Posterior cingulate gyrus (tissue), 11 donors: Measurements from ENCODE around the gene EPB41.
A peak's percentile ranks its signal among the peaks of the same experiment; 100 is the strongest.
"Not testable (repeated sequence)": the region's sequence is repeated elsewhere in the genome, so short reads cannot be mapped to it uniquely, and the experiment has no call there.

ENCODE experiments used
- DNase-seq, 10 donors: peaks; one replicate each; pipeline versions ENCODE4 v3.0.0 to v3.0.0-alpha.2; 2020 to 2021; ENCODE audit warnings: mixed read lengths in 3 of 10
- intact Hi-C: fragments of 100-400 bp; cut with DNase I; formaldehyde crosslinking; loops from one replicate; pipeline ENCODE4 v1.15.1; 2023

Gene EPB41

DNA sequence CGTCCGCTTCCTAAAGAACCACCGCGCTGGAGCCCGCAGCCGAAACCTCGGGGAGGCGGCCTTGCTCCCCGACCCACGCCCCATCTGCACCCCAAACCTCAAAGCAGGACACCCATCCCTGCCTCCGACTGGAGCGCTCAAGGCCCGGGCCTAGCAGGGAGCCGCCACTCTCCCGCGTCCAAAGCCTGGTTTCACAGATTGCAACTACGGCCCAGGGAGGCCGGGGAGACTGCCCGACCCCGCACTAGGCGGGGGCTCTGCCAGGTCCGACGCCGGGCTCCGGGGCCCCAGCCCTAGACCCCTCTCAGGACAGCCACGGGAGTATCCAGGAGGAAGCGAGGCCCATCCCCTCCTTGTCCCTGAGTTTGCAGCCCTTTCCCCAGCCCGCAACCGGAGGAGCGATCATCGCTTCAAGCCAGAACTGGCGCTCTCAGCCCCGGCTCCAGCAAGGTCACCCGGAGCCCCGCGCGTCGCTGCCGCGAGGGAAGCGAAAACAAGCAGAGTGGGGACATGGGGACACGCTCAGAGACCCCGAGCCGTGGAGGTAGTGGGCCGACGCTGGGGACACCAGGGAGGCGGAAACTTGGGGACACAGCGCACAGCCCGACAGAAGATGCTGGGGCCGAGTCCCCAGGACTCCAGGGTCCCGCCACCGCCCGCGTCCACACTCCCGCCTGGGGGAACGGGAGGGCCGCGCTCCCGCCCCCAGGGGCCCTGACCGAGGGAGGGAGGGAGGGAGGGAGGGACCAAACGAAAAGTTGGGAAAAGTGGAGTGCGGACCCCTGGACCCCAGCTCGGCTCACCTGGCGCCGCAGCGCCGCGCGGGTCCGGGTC, 208.9 kb downstream of the EPB41 start:
- intact Hi-C loops: no loop called here
- DNase-seq: peak in 2 of 10 donors; percentile 81 to 87

DNA sequence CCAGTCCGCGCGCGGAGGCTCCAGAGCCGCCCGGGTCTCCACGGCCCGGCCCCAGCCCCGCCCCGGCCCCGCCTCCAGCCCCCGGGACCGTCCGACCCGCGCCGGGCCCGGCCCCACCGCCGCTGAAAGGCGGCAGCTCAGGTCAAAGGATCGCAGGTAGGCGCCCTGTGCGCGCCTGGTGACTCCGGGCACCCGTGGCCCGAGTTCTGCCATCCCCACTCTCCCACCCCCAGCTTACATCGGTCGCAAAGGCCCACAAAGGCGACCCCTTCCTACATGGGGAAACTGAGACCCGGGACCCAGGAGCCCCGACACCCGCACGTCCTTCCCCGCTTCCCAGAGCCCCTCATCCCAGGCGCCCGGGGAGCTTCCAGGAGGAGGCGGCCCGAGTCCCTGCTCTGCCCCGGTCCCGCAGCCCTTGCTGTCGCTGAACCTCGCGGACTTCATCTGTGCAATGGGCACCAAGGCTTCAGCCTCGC, 209.6 kb downstream of the EPB41 start, which contains the start of gene TMEM200B:
TMEM200B (minus strand) TSS at position 17 of the 479 bp plus-strand sequence. CDS start 2,075 bp downstream, outside the sequence.
- intact Hi-C loops: no loop called here
- no peak for DNase-seq

DNA sequence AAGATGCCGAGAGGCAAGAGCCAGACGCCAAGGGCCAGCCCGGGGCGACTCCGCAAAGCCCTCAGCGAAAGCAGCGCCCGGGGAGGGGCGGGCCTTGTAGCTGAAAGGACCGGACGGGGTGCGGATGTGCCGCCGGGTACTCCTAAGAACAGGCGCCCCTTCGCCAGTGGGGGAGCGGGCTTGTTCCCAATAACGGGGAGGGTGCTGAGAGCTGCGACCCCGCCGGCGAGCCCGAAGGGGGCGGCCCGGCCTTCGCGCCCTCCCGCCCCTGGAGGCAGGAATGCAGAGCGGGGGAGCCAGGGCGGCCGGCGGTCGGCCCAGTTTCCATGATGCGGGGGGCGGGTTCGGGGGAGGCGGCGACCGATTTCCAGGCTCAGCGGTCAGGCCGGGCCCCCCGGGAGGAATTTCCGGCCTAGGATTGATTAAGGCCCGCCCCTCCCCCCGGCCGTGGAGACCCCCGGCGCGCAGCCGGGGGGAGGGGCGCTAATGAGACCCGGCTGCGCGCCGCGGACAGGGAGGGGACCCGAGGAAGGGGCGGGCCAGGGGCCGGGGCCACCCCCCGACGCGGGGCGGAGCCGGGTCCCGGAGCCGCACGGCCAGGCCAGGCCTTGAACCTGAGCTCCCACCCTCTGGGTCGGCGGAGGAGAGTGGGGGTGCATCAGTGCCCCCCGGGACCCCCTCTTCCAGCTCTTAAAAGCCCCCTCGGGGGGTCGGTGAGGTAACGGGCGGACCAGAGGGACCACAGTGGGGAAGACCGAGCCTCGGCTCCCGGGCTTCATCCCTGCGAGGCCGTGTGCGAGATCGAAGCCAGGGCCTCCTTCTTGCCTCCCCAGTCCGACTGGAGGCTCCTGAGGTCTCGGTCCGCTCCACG, 210.2 kb downstream of the EPB41 start:
- intact Hi-C loops: no loop called here
- peak in 2 of 10 donors; percentile 80 to 85 for DNase-seq

DNA sequence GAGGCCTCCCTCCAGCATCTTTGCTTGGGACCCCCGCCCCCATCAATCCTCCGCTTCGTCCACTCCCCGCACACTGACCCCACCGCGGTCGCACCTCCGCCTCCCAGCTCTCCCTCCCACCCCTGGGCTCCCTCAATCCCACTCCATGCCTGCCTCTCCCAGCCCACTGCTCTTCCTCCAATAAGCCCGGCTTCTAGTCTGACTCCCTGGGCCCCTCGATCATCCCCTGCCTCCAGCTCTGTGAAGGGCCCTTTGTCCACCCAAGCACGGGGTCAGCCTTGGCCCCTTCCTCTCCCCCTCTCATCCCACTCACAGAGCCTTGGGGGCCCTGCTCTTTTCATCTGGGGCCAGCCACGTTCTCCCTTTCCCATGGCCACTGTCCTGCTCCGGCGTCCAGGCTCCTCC, 210.9 kb downstream of the EPB41 start:
- intact Hi-C loops: no loop called here

DNA sequence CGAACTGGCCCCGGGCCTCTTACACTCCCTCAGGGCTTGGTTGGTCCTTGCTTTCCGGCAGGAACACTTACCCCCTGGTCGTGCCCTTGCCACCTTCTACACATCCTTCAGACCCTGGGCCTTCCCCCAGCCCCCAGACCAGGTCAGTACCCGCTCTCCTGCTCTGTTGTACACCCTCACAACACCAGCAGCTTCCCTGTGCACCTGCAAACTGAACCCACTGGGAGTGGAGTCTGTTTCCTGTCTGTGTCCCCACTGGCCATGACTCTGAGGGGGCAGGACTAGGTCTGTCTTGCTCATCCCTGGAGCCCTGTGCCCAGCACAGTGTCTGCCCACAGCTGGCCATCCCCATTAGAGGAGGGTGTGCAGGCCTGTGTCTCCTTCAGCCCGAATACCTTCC, 211.4 kb downstream of the EPB41 start:
- DNase-seq: peak in 1 of 10 donors; percentile 55
- intact Hi-C loops: no loop called here

More for the DNA sequence above, 210.9 kb downstream of the EPB41 start:
- peak in 1 of 10 donors; percentile 80 for DNase-seq

DNA sequence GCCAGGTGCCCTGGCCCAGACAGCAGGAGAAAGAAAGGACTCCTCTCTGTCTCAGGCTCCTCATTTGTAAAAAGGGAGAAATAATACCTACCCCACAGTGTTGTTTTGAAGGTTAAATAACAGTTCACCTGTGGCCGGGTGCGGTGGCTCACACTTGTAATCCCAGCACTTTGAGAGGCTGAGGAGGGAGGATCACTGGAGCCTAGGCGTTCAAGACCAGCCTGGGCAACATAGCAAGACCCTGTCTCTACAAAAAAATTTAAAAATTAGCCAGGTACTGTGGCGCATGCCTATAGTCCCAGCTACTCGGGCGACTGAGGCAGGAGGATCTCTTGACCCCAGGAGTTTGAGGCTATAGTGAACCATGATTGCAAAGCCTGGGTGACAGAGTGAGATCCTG, 211.8 kb downstream of the EPB41 start:
- intact Hi-C loops: no loop called here
- no peak for DNase-seq

DNA sequence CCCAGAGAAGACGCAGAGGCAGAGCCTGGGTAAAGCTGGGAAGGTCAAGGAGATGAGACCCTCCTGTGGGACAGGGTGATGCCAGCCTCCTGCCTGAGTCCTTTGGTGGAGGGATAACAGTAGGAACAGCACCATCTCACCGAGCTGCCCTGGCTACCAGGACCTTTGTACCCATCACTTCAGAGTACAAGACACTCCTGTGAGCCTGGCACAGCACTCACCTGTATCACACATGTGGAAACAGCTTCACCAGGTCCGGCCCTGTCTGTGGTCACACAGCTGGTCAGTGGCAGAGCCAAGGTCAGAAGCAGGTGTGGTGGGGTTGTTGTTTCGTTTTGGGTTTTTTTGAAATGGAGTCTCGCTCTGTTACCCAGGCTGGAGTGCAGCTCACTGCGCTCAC, 214.4 kb downstream of the EPB41 start:
- intact Hi-C loops: no loop called here
- DNase-seq: peak in 1 of 10 donors; percentile 47

DNA sequence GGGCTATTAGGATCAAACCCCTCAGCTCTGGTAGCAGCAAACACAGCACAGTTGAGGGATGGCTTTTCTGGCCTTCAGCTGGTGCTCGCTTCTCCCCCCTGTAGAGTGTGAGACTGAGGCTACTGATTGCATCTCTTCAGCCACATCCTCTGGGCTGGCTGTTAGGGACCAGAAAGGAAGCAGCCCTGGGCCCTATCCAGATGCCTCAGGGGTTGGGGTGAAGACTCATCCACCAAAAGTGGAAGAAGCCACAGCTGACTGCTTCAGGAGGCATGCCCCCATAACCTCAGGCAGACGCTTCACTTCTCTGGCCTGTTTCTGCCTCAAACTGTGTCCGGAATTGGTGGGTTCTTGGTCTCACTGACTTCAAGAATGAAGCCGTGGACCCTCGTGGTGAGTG, 215.5 kb downstream of the EPB41 start:
- intact Hi-C loops: no loop called here
- peak in 2 of 10 donors; percentile 2 to 20 for DNase-seq

DNA sequence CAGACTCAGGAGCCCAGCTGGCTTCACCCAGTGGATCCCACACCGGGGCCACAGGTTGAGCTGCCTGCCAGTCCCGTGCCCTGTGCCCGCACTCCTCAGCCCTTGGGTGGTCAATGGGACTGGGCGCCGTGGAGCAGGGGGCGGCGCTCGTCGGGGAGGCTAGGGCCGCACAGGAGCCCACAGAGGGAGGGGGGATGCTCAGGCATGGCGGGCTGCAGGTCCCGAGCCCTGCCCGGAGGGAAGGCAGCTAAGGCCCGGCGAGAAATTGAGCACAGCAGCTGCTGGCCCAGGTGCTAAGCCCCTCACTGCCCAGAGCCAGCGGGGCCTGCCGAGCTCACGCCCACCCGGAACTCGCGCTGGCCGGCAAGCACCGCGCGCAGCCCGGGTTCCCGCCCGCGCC, 216.7 kb downstream of the EPB41 start:
- intact Hi-C loops: not testable (repeated sequence)
- DNase-seq: peak in 2 of 10 donors; percentile 40 to 51

DNA sequence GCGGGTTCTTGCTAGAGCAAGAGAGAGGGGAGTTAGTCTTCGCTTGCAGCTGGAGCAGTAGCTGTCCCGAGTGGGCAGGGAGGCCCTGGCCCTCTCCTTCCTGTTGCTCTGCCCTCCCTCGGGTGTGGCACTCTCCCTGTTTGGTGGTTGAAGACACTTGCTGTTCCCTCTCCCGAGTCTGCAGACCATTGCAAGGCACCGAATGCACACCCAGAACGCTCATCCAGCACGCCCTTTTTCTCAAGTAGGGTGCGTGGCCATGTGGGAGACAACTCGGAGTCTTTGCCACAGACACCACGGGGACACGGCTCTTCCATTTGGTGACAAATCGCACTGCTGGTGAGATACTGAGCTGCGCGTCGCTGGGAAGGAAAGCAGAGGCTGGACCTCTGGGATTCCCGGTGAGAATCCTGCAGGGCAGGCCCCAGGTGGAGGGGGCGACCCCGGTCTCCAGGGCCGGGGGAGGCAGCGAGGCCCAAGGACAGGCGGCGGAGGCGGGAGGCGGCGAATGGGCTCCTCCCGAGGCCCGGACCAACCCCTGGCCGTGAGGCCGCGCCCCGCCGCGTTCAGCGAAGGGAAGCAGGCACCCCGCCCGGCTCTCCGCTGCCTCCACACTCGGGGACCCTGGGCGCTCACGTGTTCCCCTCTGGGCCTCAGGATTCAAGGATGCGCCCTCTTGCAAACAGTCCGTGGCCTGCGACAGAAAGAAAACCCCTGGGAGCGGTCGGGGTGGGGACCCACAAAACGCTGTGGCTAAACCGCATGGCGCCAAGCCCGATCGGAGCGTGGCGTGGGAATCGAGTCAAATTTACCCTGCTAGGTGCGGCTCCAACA, 219.7 kb downstream of the EPB41 start:
- peak in 2 of 10 donors; percentile 67 to 75 for DNase-seq
- intact Hi-C loops: no loop called here

DNA sequence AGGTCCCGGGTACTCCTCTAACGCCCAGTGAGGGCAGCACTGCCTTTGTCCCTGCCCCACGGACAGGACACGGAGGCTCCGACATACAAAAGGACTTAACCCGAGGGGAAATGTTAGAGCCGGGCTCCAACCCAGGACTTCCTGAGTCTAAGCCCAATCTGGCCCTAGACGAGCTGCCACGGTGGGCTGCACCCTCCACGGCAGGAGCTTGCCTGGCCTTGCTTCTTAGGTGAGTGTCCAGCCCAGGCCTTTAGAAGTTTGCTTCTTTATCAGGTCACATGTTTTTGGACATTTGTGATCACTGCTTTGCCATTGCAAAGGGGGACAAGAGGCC, 220.3 kb downstream of the EPB41 start:
- intact Hi-C loops: no loop called here

DNA sequence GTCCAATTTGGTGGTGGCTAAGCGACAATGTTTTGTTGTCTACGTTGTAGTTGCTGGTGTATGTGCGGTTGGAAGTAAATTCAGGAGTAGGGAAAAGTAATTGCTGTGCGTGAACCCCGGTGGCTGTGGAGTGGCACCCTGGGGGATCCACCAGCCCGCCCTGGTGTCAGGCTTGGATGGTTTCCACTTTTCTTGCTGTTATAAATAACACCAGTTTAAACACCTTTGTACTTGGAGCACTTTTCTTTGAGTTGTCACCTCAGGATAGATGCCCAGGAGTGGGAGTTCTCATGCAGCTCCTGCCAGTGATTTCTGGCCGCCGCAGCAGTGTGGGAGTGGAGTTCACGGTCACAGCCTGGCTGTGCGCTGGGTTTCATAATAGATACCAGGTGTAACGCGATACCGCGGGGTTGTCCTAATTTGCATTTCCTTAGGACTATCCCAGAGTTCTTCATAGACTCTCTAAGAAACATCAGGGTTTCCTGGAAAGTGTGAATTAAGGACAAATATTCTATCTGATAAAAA, 222.1 kb downstream of the EPB41 start:
- intact Hi-C loops: no loop called here
- peak in 3 of 10 donors; percentile 29 to 86 (median 84) for DNase-seq

More for the DNA sequence above, 220.3 kb downstream of the EPB41 start:
- peak in 2 of 10 donors; percentile 57 for DNase-seq

DNA sequence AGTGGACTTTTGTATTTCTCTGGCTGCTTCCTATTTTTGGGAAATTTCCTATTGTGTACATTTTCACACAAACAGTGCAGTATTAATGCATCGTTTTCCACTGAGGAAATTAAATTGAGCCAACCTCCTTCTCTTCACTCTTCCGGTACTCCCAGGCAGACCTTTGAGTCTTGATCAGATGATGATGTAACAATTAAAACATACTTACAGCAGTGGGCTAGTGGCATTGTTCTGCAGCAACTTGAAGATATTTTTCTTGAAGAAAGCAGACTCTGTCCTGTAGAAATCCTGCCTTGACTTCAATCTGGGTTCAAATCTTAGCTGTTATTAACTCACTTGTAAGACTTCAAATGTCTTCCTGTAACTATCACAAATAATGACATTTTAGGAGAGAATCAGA, 228.3 kb downstream of the EPB41 start:
- DNase-seq: no peak
- intact Hi-C loops: no loop called here

DNA sequence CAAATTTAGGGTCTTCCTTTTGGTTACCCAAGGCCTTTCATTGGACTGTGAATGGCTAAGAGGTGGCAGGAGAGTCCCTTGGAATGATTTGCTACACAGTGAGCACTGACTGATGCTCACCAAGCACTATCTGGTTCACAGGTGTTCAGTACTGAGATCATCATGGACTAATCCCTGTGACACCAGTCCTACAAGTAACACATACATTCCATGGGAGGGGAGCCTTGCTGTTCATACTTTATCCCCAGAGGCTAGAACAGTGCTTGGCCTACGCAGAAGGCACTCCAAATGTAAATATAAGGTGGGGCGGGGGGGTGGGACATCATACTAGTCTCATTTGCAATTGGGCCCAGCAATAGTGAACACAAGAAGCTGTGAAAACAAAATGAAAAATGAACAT, 229.8 kb downstream of the EPB41 start:
- intact Hi-C loops: no loop called here
- no peak for DNase-seq

DNA sequence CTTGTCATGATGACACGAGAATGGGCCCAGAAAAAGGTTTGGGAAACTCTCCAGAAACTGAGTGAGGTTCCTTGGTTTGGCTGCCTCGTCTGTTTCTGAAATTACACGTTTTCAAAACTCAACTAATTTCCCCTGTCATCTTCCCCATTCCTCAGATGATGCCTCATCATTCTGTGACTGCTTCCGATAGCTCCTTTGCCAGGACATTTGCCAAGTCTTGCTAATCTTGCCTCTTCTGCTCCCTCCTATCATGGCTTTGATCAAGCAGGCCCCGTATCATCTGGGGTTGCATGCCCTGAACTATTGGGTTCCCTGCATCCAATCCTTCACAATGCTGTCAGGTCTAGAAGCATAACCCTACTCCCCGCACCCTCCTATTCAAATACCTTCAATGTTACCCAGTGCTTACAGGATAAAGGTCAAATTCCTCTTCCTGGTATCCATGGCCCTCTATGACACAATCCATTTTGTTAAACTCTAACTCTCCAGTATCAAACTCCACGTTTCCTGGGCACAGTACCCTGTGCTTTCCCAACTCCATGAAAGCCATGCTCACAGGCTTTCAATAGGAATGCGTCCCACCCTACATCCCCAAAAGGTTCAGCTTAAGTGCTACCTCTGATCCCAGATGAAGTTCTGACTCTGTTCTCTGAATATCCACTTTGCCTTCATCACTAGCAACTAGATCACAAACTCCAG, 231.5 kb downstream of the EPB41 start:
- no peak for DNase-seq

DNA sequence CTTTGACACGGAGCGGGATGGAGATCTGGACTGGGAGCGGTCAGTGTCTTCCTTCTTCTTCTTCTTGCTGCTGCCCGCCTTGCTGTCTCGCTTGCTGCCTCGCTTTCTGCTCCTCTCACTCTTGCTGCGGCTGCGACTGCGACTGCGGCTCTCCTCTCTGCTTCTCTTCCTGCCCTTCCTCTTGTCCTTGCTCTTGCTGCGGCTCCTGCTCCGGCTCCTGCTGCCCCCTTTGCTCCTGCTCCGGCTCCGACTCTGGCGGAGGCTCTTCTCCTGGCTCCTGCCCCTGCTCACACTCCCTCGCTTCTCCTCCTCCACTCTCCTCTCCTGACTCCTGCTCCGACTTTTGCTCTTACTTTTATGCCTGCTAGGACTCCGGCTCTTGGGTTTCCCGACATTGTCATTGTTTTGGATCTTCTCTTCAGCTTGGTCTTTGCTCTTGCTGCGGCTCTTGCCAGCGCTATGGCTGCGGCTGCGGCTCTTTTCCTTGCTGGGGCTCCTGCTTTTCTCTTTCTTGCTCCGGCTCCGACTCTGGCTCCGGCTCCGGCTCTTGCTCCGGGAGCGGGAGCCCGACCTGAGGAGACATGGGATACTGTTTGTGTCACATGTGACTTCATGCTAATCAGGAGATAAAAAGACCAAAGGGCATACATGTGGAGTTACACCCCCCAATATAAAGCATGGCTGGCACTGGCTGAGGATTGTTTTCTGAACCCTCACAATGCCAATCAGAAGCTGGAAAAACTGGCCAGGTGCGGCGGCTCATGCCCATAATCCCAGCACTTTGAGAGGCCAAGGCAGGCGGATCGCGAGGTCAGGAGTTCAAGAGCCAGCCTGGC, 234.5 kb downstream of the EPB41 start:
- peak in 2 of 10 donors; percentile 62 to 82 for DNase-seq
- intact Hi-C loops: no loop called here

More for the DNA sequence above, 231.5 kb downstream of the EPB41 start:
- intact Hi-C loops: no loop called here

DNA sequence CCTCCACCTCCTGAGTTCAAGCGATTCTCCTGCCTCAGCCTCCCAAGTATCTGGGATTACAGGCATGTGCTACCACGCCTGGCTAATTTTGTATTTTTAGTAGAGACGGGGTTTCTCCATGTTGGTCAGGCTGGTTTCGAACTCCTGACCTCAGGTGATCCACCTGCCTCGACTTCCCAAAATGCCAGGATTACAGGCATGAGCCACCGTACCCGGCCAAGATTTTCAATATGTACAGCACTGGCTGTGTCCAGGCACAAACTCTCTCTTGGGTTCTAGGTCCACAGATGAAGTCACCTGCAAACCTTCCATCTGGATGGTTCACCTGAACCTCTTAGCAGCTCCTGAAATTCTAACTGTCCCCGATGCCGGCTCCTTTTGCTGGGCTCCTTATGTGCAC, 236.0 kb downstream of the EPB41 start:
- peak in 2 of 10 donors; percentile 24 to 59 for DNase-seq
- intact Hi-C loops: not testable (repeated sequence)

DNA sequence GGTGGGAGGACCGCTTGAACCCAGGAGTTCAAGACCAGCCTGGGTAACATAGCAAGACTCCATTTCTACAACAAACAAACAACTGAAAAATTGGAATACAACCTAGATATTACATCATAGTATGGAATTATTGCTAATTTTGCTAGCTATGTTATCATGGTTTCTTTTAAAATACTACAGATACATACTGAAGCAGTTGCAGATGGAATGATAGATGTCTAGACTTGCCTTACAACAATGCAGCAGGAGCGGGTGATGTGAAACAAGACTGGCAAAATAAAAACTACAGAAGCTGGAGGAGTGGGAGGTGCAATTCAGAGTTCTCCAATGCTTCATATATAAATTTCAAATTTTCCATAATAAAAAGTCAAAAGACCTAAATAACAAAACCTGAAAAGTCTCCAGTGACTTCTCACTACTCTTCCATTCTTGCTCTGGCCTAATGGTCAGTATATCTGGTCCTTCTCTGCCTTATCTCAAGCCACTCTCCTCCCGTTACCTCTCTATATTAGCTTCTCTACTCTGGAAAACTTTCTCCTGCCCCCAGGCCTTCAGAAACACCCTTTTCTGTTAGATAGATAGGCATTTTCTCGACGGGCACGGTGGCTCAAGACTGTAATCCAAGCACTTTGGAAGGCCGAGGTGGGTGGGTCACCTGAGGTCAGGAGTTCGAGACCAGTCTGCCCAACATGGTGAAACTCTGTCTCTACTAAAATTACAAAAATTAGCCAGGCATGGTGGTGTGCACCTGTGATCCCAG, 237.9 kb downstream of the EPB41 start:
- DNase-seq: peak in 1 of 10 donors; percentile 24
- intact Hi-C loops: no loop called here
